Caco-2 (cell line): ENCODE results near the gene SLC6A13. TPM values are rescaled to one million over a fixed set of nuclear protein-coding genes. Genes with fewer than 3 reads are reported as not detected.

Source experiments
- BruUV-seq: library from RNA; stranded (reverse); fragments of 400-500 nt; replicated peaks from 2 replicates; lab custom pipeline; 2021; lab: Mats Ljungman, UMichigan
- CTCF ChIA-PET: fragments of 300-600 bp; sonication (Branson Sonifier 250); formaldehyde crosslinking; loops from one replicate; lab custom pipeline; 2022; ENCODE audit warnings: antibody characterized with exemption; lab: Charles Lee
- POLR2A ChIA-PET: fragments of 300-600 bp; sonication (Branson Sonifier 250); formaldehyde crosslinking; loops from one replicate; lab custom pipeline; 2022; ENCODE audit warnings: antibody characterized with exemption; lab: Charles Lee
- DNase-seq, 2 experiments: peaks; one replicate each; pipeline versions ENCODE4 v3.0.0 to v3.0.0-alpha.2; 2020 to 2022
- H3K27me3 ChIP-seq: replicated peaks from 2 replicates; pipeline ENCODE4 v1.6.0; 2011; ENCODE audit warnings: low read length; ENCODE audit not compliant: control insufficient read depth, insufficient read depth
- H3K36me3 ChIP-seq: 2 replicates; pipeline ENCODE4 v1.5.1; 2011; ENCODE audit warnings: low read length; ENCODE audit not compliant: control insufficient read depth, insufficient read depth
- H3K4me1 ChIP-seq: fragments of 250-450 bp; sonication (Bioruptor Pico); 2 replicates; pipeline ENCODE4 v1.5.1; 2020; ENCODE audit warnings: mild to moderate bottlenecking
- H3K4me3 ChIP-seq: 2 replicates; pipeline ENCODE4 v1.5.1; 2011; ENCODE audit warnings: low read depth, mild to moderate bottlenecking, control low read depth, low read length
- H3K9me3 ChIP-seq: fragments of 250-450 bp; sonication (Bioruptor Pico); 2 replicates; pipeline ENCODE4 v1.5.1; 2020; ENCODE audit warnings: mild to moderate bottlenecking, moderate library complexity
- H3K27ac Mint-ChIP-seq: one replicate; pipeline ENCODE4 v1.8.0; 2022; ENCODE audit warnings: mixed read lengths; ENCODE audit not compliant: unreplicated experiment
- H3K27me3 Mint-ChIP-seq: one replicate; pipeline ENCODE4 v1.8.0; 2022; ENCODE audit warnings: mixed read lengths; ENCODE audit not compliant: insufficient read depth, unreplicated experiment
- H3K36me3 Mint-ChIP-seq: one replicate; pipeline ENCODE4 v1.8.0; 2022; ENCODE audit warnings: mild to moderate bottlenecking, mixed read lengths; ENCODE audit not compliant: insufficient read depth, unreplicated experiment
- H3K4me1 Mint-ChIP-seq: one replicate; pipeline ENCODE4 v1.8.0; 2022; ENCODE audit warnings: low read depth, mixed read lengths; ENCODE audit not compliant: unreplicated experiment
- H3K4me3 Mint-ChIP-seq: one replicate; pipeline ENCODE4 v1.8.0; 2022; ENCODE audit warnings: mild to moderate bottlenecking, moderate library complexity, mixed read lengths; ENCODE audit not compliant: unreplicated experiment
- H3K9me3 Mint-ChIP-seq: one replicate; pipeline ENCODE4 v1.8.0; 2022; ENCODE audit warnings: mixed read lengths; ENCODE audit not compliant: unreplicated experiment
- intact Hi-C: fragments of 100-400 bp; cut with micrococcal nuclease; formaldehyde crosslinking; loops from one replicate; pipeline ENCODE4 v1.10.0; 2022; ENCODE audit not compliant: unreplicated experiment
- total RNA-seq: library from RNA; stranded (reverse); gene quantifications from 2 replicates; pipeline ENCODE4 v1.2.3, GENCODE V29; 2022
- TF ChIP-seq, protein P1 (sequence below), 2 experiments: fragments of 200-600 bp in 1 of 2; IDR thresholded peaks; 1 replicate in 1 of 2; 2 replicates in 1 of 2; pipeline versions ENCODE4 v1.5.1 to v1.8.0; 2011 to 2022; ENCODE audit warnings: antibody characterized with exemption in 1 of 2, control low read depth in 1 of 2, inconsistent platforms in 1 of 2, low read depth in 1 of 2, low read length in 1 of 2, mild to moderate bottlenecking in 1 of 2, moderate library complexity in 1 of 2; ENCODE audit not compliant: insufficient read depth in 1 of 2, severe bottlenecking in 1 of 2, unreplicated experiment in 1 of 2

The SLC6A13 gene
- total RNA-seq, 1 experiment from 2014 or later: 1.0 TPM

DNA sequence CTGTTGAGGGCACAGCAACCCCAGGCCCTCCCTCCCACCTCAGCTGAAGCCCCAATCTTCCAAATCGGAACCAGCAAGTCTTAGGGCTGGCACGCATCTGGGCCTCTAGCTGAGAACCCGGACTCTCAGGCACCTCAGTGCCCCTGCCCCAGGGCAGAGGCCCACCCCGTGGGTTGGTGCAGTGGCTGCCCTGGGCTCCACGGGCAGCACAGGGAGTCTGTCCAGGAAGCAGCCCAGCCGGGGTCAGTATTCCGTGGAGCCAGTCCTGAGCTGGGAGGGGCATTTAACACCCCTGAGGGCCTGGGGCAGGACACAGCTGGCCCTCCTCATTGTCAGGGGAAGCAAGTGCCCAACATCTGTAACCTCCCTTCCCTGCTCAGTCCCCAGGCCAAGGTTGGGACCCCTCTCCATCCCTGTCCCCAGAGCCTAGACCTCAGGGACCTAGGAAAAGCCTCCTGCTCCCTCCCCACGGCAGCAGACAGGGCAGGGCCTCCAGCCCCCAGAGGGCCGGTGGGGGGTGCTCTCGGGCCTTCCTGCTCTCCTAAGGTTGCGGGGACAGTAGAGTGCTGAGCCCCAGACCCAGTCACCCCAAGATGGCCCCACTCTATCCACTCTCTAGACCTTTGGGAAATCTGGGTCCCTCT lies 85.2 kb downstream of the SLC6A13 start:
- Histone ChIP-seq H3K4me1 (peaks cover 12% of the 10 kb centered on the region), H3K27me3 (no peaks in the 10 kb centered on the region), H3K36me3 (no peaks in the 10 kb centered on the region), H3K4me3 (no peak overlapping the region), H3K9me3 (no peaks in the 10 kb centered on the region)
- Mint-ChIP-seq H3K9me3 (no peaks in the 10 kb centered on the region), H3K4me1 (peaks cover 11% of the 10 kb centered on the region), H3K27me3 (no peaks in the 10 kb centered on the region), H3K27ac (peak overlapping the region; percentile 18), H3K36me3 (no peaks in the 10 kb centered on the region), H3K4me3 (no peak overlapping the region)
- DNase-seq: no peak
- intact Hi-C loops: no loop called here
- POLR2A ChIA-PET: no interaction called here
- TF ChIP-seq, protein P1, sequence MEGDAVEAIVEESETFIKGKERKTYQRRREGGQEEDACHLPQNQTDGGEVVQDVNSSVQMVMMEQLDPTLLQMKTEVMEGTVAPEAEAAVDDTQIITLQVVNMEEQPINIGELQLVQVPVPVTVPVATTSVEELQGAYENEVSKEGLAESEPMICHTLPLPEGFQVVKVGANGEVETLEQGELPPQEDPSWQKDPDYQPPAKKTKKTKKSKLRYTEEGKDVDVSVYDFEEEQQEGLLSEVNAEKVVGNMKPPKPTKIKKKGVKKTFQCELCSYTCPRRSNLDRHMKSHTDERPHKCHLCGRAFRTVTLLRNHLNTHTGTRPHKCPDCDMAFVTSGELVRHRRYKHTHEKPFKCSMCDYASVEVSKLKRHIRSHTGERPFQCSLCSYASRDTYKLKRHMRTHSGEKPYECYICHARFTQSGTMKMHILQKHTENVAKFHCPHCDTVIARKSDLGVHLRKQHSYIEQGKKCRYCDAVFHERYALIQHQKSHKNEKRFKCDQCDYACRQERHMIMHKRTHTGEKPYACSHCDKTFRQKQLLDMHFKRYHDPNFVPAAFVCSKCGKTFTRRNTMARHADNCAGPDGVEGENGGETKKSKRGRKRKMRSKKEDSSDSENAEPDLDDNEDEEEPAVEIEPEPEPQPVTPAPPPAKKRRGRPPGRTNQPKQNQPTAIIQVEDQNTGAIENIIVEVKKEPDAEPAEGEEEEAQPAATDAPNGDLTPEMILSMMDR (IDR thresholded peaks at IDR 0.05; ENCODE audit: insufficient read depth in 1 of 2, low read depth in 1 of 2, low read length in 1 of 2, severe bottlenecking in 1 of 2, unreplicated experiment in 1 of 2): no peak
- CTCF ChIA-PET: no interaction called here
- BruUV-seq: no TSS peak

- Histone ChIP-seq H3K9me3 (no peaks in the 10 kb centered on the region), H3K4me3 (no peak overlapping the region), H3K27me3 (no peaks in the 10 kb centered on the region), H3K36me3 (no peaks in the 10 kb centered on the region), H3K4me1 (peaks cover 12% of the 10 kb centered on the region)
- Mint-ChIP-seq H3K4me1 (peaks cover 14% of the 10 kb centered on the region), H3K27ac (peak overlapping the region; percentile 18), H3K27me3 (no peaks in the 10 kb centered on the region), H3K4me3 (no peak overlapping the region), H3K9me3 (no peaks in the 10 kb centered on the region), H3K36me3 (no peaks in the 10 kb centered on the region)
- no TSS peak for BruUV-seq
- ChIA-PET CTCF (no interaction called here), POLR2A (no interaction called here)
- DNase-seq: peak; percentile 50 to 80
- intact Hi-C loops: no loop called here
- TF ChIP-seq, protein P1 (IDR thresholded peaks at IDR 0.05; ENCODE audit: insufficient read depth in 1 of 2, low read depth in 1 of 2, low read length in 1 of 2, severe bottlenecking in 1 of 2, unreplicated experiment in 1 of 2): peak in 1 of 2 experiments; percentile 5
Measured at GRCh38 chr12:176321-177181, 86.1 kb downstream of the SLC6A13 start.

DNA sequence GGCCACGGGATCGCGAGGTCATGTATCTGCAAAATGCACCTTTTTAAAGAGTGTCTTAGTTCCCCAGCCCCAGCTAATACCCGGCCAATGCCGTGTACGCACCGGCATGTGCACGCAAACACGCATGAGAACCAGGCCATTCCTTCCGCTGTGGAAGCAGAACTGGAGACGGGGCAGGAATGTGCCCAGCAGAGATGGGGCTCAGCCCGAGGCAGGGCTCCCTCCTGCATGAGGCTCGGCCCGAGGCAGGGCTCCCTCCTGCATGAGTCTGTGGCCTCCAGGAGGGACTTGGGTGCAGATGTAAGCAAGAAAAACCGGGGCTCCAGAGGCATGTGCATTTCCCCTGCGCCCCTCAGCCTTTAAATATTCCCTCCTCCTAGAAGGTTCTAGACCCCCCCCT lies 86.9 kb downstream of the SLC6A13 start:
- Histone ChIP-seq H3K27me3 (no peaks in the 10 kb centered on the region), H3K4me3 (no peak overlapping the region), H3K4me1 (peaks cover 12% of the 10 kb centered on the region), H3K36me3 (no peaks in the 10 kb centered on the region), H3K9me3 (no peaks in the 10 kb centered on the region)
- intact Hi-C loops: no loop called here
- CTCF ChIA-PET: interaction anchor here (0.5 kb wide), 1 partner anchor 39 kb away, joined by 3 read pairs; no protein-coding TSS in a partner anchor
- peaks cover 14% of the 10 kb centered on the region for H3K4me1 Mint-ChIP-seq
- TF ChIP-seq, protein P1 (IDR thresholded peaks at IDR 0.05; ENCODE audit: insufficient read depth in 1 of 2, low read depth in 1 of 2, low read length in 1 of 2, severe bottlenecking in 1 of 2, unreplicated experiment in 1 of 2): peak in 1 of 2 experiments; percentile 14
- BruUV-seq: no TSS peak
- no peaks in the 10 kb centered on the region for H3K36me3 Mint-ChIP-seq
- POLR2A ChIA-PET: no interaction called here
- H3K4me3 Mint-ChIP-seq: no peak overlapping the region
- no peaks in the 10 kb centered on the region for H3K27me3 Mint-ChIP-seq
- no peaks in the 10 kb centered on the region for H3K9me3 Mint-ChIP-seq
- no peak for DNase-seq
- H3K27ac Mint-ChIP-seq: no peak overlapping the region
